Measurements from ENCODE around the gene PSD4. TPM values are rescaled to one million over a fixed set of nuclear protein-coding genes. Genes with fewer than 3 reads are reported as not detected.

Gene PSD4
- total and polyA plus RNA-seq, 10 of the 15 experiments (the other 5 are each of a cell fraction or from before 2014, with no cell fraction given), result 0.68 to 114 (median 35.1) TPM

DNA sequence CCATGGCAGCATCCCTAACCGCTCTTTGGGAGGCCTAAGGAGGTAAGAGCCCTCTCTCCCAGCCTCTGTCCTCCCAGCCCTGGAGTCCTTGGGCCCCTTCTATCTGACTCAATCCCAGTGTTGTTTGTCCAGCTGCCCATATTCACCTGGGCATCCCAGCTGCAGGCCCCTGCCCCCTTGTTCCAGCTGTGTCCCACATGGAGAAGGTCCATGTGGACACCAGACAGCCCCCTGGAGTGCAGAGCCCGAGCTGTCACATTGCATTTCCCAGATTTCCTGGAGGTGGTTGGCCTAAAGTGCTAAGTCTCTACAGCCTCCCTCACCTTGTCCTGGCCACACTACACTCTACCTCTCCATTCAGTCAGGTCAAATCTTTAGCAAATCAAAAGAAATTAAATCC is 42.5 kb downstream of the PSD4 start (continued):
- TF ChIP-seq CBFB (IDR thresholded peaks at IDR 0.05; ENCODE audit: low read depth) (no peak), SREBF1 (IDR thresholded peaks at IDR 0.05; ENCODE audit: low read length) (no peak)

GRCh38 chr2:113216891-113217454 is 43.2 kb downstream of the PSD4 start:
- Histone ChIP-seq H3K9ac (ENCODE audit: control insufficient read depth, insufficient read depth, low read length) (no peak overlapping the region), H3K27ac (ENCODE audit: control insufficient read depth, insufficient read depth) (no peak overlapping the region), H2AFZ (ENCODE audit: control insufficient read depth, low read depth, low read length) (no peak overlapping the region), H3K36me3 (ENCODE audit: control insufficient read depth in 2 of 2, insufficient read depth in 2 of 2, low read length in 1 of 2) (no peaks in the 10 kb centered on the region), H3K4me2 (ENCODE audit: control insufficient read depth, insufficient read depth) (no peak overlapping the region), H3K4me3 (no peak overlapping the region), H3K9me3 (replicated peaks; ENCODE audit: control insufficient read depth, insufficient read depth, low read length) (no peaks in the 10 kb centered on the region), H4K20me1 (ENCODE audit: control insufficient read depth, insufficient read depth) (no peaks in the 10 kb centered on the region), H3K4me1 (ENCODE audit: control insufficient read depth, insufficient read depth, low read length) (peaks cover 5% of the 10 kb centered on the region; the same call in 1 of the 2 replicates), H3K79me2 (ENCODE audit: control insufficient read depth, insufficient read depth, low read length) (no peaks in the 10 kb centered on the region), H3K27me3 (replicated peaks in 1 of 2; ENCODE audit: control insufficient read depth in 2 of 2, insufficient read depth in 2 of 2, low read length in 1 of 2) (no peaks in the 10 kb centered on the region)
- CTCF ChIA-PET, result interaction anchor here (0.8 to 1.9 kb wide), 7 partner anchors 13 to 174 kb away, joined by 3 to 20 read pairs (median 5); no protein-coding TSS in a partner anchor
- no TSS peak for BruUV-seq (replicated peaks)
- ATAC-seq, result no peak
- no peak for FAIRE-seq
- 50% methylated on average over 6 of the region's 6 CpGs for WGBS (ENCODE audit: insufficient coverage, insufficient replicate concordance, low lambda C conversion rate, missing lambda C conversion rate)
- in situ Hi-C loops (cut with MboI), result no loop called here
- intact Hi-C loops (cut with micrococcal nuclease; ENCODE audit: unreplicated experiment), result no loop called here
- SMC1A ChIA-PET (ENCODE audit: uncharacterized antibody, unreplicated experiment), result interaction anchor here (0.7 to 2.4 kb wide), 9 partner anchors 13 to 173 kb away, joined by 3 to 11 read pairs (median 4); no protein-coding TSS in a partner anchor
- RAD21 ChIA-PET (ENCODE audit: unreplicated experiment), result interaction anchor here (1.0 to 1.9 kb wide), 2 partner anchors 14 to 79 kb away, joined by 4 to 8 read pairs; no protein-coding TSS in a partner anchor
- no peak for DNase-seq (ENCODE audit: low read depth, low spot score)
- POLR2A ChIA-PET, result interaction anchor here (0.6 to 1.1 kb wide), 2 partner anchors 13 to 174 kb away, joined by 3 to 4 read pairs; no protein-coding TSS in a partner anchor
- TF ChIP-seq RUNX3 (IDR thresholded peaks at IDR 0.05; ENCODE audit: low read length) (no peak), SMAD5 (IDR thresholded peaks at IDR 0.05; ENCODE audit: low read depth) (no peak), SIN3A (IDR thresholded peaks at IDR 0.05; ENCODE audit: low read depth, low read length) (no peak), KAT2A (conservative IDR thresholded peaks at IDR 0.05; ENCODE audit: control insufficient read depth, low read depth, low read length) (no peak), BACH1 (IDR thresholded peaks at IDR 0.05; ENCODE audit: borderline replicate concordance) (no peak), EED (IDR thresholded peaks at IDR 0.05; ENCODE audit: low read depth) (no peak), E2F8 (IDR thresholded peaks at IDR 0.05; ENCODE audit: low read depth, partially characterized antibody) (no peak), ZZZ3 (IDR thresholded peaks at IDR 0.05; ENCODE audit: control insufficient read depth, insufficient read length, low read depth) (no peak), CTCF (IDR thresholded peaks at IDR 0.05 in 2 of 3, conservative IDR thresholded peaks at IDR 0.05 in 1 of 3; ENCODE audit: control insufficient read depth in 2 of 3, extremely low read depth in 1 of 3, insufficient read depth in 1 of 3, low read depth in 3 of 3, low read length in 3 of 3) (no peak)
- TF ChIP-seq, protein P1, sequence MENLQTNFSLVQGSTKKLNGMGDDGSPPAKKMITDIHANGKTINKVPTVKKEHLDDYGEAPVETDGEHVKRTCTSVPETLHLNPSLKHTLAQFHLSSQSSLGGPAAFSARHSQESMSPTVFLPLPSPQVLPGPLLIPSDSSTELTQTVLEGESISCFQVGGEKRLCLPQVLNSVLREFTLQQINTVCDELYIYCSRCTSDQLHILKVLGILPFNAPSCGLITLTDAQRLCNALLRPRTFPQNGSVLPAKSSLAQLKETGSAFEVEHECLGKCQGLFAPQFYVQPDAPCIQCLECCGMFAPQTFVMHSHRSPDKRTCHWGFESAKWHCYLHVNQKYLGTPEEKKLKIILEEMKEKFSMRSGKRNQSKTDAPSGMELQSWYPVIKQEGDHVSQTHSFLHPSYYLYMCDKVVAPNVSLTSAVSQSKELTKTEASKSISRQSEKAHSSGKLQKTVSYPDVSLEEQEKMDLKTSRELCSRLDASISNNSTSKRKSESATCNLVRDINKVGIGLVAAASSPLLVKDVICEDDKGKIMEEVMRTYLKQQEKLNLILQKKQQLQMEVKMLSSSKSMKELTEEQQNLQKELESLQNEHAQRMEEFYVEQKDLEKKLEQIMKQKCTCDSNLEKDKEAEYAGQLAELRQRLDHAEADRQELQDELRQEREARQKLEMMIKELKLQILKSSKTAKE (IDR thresholded peaks at IDR 0.05; ENCODE audit: low read depth, poor library complexity, severe bottlenecking), result no peak

Data from GM12878 (cell line).